Spinal cord (tissue), 10 donors: ENCODE measurements around the gene PLIN1. TPM values are rescaled to one million over a fixed set of nuclear protein-coding genes. Genes with fewer than 3 reads are reported as not detected.

Experiments
- DNase-seq, 6 donors: peaks; one replicate each; pipeline versions ENCODE4 v3.0.0 to v3.0.0-alpha.2; 2013 to 2015; ENCODE audit warnings: low spot score in 6 of 6, low read depth in 4 of 6
- H3K27ac ChIP-seq: one replicate; pipeline ENCODE4 v1.5.1; 2013; ENCODE audit warnings: low read depth, low read length, control low read depth
- H3K27me3 ChIP-seq: one replicate; pipeline ENCODE4 v1.6.1; 2013; ENCODE audit warnings: low read length; ENCODE audit not compliant: control insufficient read depth, insufficient read depth
- H3K36me3 ChIP-seq: one replicate; pipeline ENCODE4 v1.6.1; 2013; ENCODE audit warnings: low read length; ENCODE audit not compliant: control insufficient read depth, insufficient read depth
- H3K4me1 ChIP-seq: one replicate; pipeline ENCODE4 v1.6.1; 2013; ENCODE audit warnings: low read length; ENCODE audit not compliant: control insufficient read depth, insufficient read depth
- H3K4me3 ChIP-seq: one replicate; pipeline ENCODE4 v1.5.1; 2013; ENCODE audit warnings: low read depth, low read length, control low read depth
- H3K9me3 ChIP-seq: one replicate; pipeline ENCODE4 v1.6.1; 2013; ENCODE audit warnings: low read length; ENCODE audit not compliant: control insufficient read depth, insufficient read depth
- WGBS: methylation state at CpG from one replicate; pipeline ENCODE4 v1.1.5; 2013; ENCODE audit warnings: missing lambda C conversion rate; ENCODE audit not compliant: insufficient coverage; 5-methylcytosine and 5-hydroxymethylcytosine counted together
- polyA plus RNA-seq, 2 donors: library from polyadenylated mRNA; unstranded; fragments of 120-200 nt; gene quantifications; one replicate each; pipeline ENCODE4 v1.2.1, GENCODE V29; 2013; ENCODE audit not compliant: insufficient read length in 2 of 2
- total RNA-seq, 2 donors: library from RNA; depleted of rRNA in 1 of 2; stranded (reverse); fragments of 120-200 nt in 1 of 2; fragments of >200 nt in 1 of 2; gene quantifications; one replicate each; pipeline versions ENCODE4 v1.2.3 to v1.2.4, GENCODE V29; 2013 to 2014
- donor health status: healthy.

The PLIN1 gene
- total and polyA plus RNA-seq, 4 donors = 0.27 to 1.1 (median 0.72) TPM

DNA sequence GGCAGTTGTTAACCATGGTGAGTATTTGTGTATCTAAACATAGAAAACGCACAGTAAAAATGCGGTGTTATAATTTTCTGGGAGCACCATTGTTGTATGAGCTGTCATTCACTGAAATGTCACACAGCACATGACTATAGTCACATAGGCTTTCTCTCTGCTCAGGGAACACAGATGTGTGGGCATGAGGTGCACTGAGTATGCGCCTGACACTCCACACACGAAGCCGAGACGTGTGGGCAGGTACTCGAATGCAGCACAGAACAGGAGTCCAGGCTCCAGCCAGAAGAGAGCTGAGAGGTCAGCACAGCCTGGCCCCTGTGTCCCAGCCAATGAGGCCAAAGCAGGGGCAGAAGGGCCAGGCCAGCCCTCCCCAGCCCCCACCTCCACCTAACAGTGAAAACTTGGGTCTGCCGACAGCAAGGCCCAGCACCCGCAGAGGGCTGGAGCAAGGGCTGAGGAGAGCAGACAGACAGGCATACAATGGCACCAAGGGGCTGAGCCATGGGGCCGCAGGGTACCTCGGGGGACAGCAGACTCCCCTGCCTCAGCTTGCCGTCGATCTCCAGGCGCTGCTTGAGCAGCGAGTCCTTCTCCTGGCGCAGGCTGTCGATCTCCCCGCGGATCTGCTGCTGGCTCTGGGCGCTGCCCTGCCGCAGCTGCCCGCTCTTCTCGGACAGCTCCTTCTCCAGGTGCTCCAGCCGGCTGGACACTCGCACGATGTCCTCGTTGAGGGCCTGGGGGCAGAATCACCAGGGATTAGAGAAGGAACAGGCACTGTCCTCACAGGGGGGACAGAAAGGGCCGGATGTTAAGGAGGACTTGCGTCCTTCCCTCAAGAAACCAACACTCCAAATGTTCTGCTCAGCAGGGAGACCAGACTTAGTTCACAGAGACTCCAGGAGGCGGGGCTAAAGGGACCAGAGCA lies 47.9 kb downstream of the PLIN1 start:
- Histone ChIP-seq H3K36me3 (peaks cover 75% of the 10 kb centered on the region), H3K9me3 (no peaks in the 10 kb centered on the region), H3K27ac (no peak overlapping the region), H3K4me3 (no peak overlapping the region), H3K4me1 (no peaks in the 10 kb centered on the region), H3K27me3 (no peaks in the 10 kb centered on the region)
- no peak for DNase-seq
- WGBS = 96% methylated on average over 24 of the region's 30 CpGs

GRCh38 chr15:89630260-89630659 lies 48.9 kb downstream of the PLIN1 start:
- Histone ChIP-seq H3K4me3 (no peak overlapping the region), H3K27ac (no peak overlapping the region), H3K9me3 (no peaks in the 10 kb centered on the region), H3K36me3 (peaks cover 85% of the 10 kb centered on the region), H3K4me1 (no peaks in the 10 kb centered on the region), H3K27me3 (no peaks in the 10 kb centered on the region)
- DNase-seq = no peak
- 98% methylated on average over 14 of the region's 14 CpGs for WGBS

- no peak for DNase-seq
- Histone ChIP-seq H3K27ac (no peak overlapping the region), H3K36me3 (peaks cover 89% of the 10 kb centered on the region), H3K4me3 (no peak overlapping the region), H3K4me1 (no peaks in the 10 kb centered on the region), H3K27me3 (no peaks in the 10 kb centered on the region), H3K9me3 (no peaks in the 10 kb centered on the region)
- 95% methylated on average over 4 of the region's 5 CpGs for WGBS
Observed at GRCh38 chr15:89629829-89630228, 49.3 kb downstream of the PLIN1 start.

DNA sequence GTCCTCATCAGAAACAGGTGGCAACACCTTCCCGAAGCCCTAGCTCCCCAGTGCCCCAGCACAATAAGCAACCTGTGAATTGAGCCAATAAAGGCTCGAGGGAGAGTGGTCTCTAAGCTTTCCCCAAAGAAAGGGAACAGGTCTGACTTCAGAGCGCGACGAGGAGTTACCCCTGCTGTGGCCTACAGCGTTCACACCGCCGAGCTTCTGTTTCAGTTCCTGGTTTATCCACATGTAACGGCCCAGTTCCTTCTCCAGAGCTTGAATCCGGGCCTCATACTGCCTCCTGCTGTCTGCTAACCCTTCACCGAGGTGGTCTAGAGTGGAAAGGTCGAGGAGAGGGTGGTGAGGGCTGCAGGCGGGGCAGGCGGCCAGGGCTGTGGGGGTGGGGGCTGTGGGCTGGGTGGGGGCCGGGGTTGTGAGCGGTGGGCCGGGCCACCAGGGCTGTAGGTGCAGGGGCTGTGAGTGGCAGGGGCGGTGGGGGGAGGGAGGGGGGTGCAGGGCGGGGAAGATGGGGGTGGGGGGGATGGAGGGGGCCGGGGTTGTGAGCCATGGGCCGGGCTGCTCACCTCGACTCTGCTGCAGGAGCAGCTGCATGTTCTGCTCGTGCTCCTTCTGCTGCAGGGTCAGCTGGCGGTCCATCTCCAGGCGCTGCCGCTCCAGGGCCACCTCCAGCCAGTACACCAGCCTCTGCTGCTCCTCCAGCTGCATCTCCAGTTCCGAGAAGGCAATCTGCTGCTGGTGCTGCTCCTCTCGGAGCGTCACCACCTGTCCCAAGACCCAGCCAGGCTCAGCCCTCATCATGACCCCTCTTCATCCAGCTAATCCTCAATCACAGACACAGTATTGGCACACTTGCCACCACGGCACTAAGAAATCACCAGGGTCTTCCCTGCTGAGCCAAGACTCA lies 50.1 kb downstream of the PLIN1 start:
- Histone ChIP-seq H3K9me3 (no peaks in the 10 kb centered on the region), H3K4me1 (no peaks in the 10 kb centered on the region), H3K36me3 (peaks cover 93% of the 10 kb centered on the region), H3K4me3 (no peak overlapping the region), H3K27ac (no peak overlapping the region), H3K27me3 (no peaks in the 10 kb centered on the region)
- WGBS = 93% methylated on average over 19 of the region's 30 CpGs
- no peak for DNase-seq

DNA sequence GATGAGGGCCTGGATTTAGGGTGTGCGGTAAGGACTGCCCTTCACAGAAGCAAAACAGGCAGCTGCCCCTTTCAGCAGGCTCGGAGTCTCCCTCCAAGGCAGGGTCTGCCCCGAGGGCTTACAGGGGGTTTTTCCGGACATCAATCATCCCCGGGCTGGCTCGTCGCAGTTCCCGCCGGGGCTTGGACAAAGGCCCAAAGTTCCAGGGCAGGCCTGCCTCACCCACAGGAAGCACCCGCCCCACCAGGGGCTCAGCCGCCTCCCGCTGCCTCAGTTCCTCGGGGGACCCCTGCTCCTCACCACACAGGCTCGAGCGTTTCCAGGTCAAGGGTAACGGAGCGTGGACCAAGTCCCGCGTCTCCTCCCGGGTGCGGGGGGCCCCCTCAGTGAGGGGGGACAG lies 50.9 kb downstream of the PLIN1 start:
- H3K27me3 ChIP-seq = no peaks in the 10 kb centered on the region
- H3K4me3 ChIP-seq = no peak overlapping the region

GRCh38 chr15:89627256-89627970 lies 51.8 kb downstream of the PLIN1 start:
- 94% methylated on average over 8 of the region's 8 CpGs for WGBS
- no peaks in the 10 kb centered on the region for H3K9me3 ChIP-seq
- no peak for DNase-seq
- no peaks in the 10 kb centered on the region for H3K4me1 ChIP-seq
- no peaks in the 10 kb centered on the region for H3K27me3 ChIP-seq
- peaks cover 86% of the 10 kb centered on the region for H3K36me3 ChIP-seq
- H3K27ac ChIP-seq = no peak overlapping the region
- H3K4me3 ChIP-seq = no peak overlapping the region

More for the DNA sequence above, 50.9 kb downstream of the PLIN1 start:
- Histone ChIP-seq H3K36me3 (peaks cover 91% of the 10 kb centered on the region), H3K9me3 (no peaks in the 10 kb centered on the region), H3K27ac (no peak overlapping the region), H3K4me1 (no peaks in the 10 kb centered on the region)
- no peak for DNase-seq
- 80% methylated on average over 21 of the region's 21 CpGs for WGBS

DNA sequence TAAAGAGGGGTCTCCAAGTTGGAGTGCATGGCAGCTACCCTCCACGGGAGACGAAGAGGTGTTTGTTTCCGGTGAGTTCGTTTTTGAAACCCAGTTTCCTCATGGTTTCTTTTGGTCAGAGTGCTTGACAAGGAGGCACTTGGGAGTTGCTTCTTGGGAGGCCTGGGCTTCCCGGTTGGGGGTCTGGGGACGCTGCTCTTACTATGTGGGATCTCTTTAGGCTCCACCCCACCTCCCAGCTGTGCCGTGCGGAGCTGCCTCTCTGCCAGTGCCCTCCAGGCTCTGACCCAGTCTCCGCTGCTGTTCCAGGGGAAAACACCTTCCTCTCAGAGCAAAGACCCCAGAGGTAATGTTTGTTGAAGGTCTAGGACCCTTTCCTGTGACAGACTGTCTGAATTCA lies 53.5 kb downstream of the PLIN1 start:
- WGBS = 96% methylated on average over 5 of the region's 9 CpGs
- Histone ChIP-seq H3K4me1 (no peaks in the 10 kb centered on the region), H3K36me3 (peaks cover 69% of the 10 kb centered on the region), H3K4me3 (no peak overlapping the region), H3K27ac (no peak overlapping the region), H3K27me3 (no peaks in the 10 kb centered on the region), H3K9me3 (no peaks in the 10 kb centered on the region)
- no peak for DNase-seq

GRCh38 chr15:89623165-89623564 lies 56.0 kb downstream of the PLIN1 start:
- Histone ChIP-seq H3K27ac (no peak overlapping the region), H3K4me3 (no peak overlapping the region), H3K36me3 (peaks cover 47% of the 10 kb centered on the region), H3K9me3 (no peaks in the 10 kb centered on the region), H3K4me1 (no peaks in the 10 kb centered on the region), H3K27me3 (no peaks in the 10 kb centered on the region)
- DNase-seq = no peak
- WGBS = no CpG with 5 or more reads among the region's 1 CpG

GRCh38 chr15:89621547-89621946 lies 57.6 kb downstream of the PLIN1 start:
- no peaks in the 10 kb centered on the region for H3K4me1 ChIP-seq
- no peak for DNase-seq
- no peak overlapping the region for H3K4me3 ChIP-seq
- H3K27me3 ChIP-seq = no peaks in the 10 kb centered on the region
- H3K36me3 ChIP-seq = peaks cover 34% of the 10 kb centered on the region
- H3K27ac ChIP-seq = no peak overlapping the region
- no peaks in the 10 kb centered on the region for H3K9me3 ChIP-seq
- WGBS = 83% methylated on average over 1 of the region's 4 CpGs
